HG03139 (cell line): Measurements from ENCODE around the gene FAM90A26.
"Not testable (repeated sequence)": the region's sequence is repeated elsewhere in the genome, so short reads cannot be mapped to it uniquely, and the experiment has no call there.

Experiments used
- ATAC-seq: cut with Tn5 transposase; IDR thresholded peaks from one replicate; pipeline ENCODE4 v1.9.1; 2021; ENCODE audit not compliant: unreplicated experiment

The FAM90A26 gene

GRCh38 chr4:9158392-9158791, 11.8 kb upstream of the FAM90A26 start:
- ATAC-seq: not testable (repeated sequence)

GRCh38 chr4:9160046-9160445, 10.2 kb upstream of the FAM90A26 start:
- ATAC-seq: not testable (repeated sequence)

GRCh38 chr4:9165990-9166389, 4.2 kb upstream of the FAM90A26 start:
- not testable (repeated sequence) for ATAC-seq

GRCh38 chr4:9210357-9210756, 40.1 kb downstream of the FAM90A26 start, which contains the start of gene USP17L10:
TSS of gene USP17L10 (plus strand) at chr4:9210657. CDS start at chr4:9210657, 0 bp downstream.
- ATAC-seq: not testable (repeated sequence)

GRCh38 chr4:9214701-9215100, 44.5 kb downstream of the FAM90A26 start:
- ATAC-seq: not testable (repeated sequence)

GRCh38 chr4:9215105-9215504, 44.9 kb downstream of the FAM90A26 start, which contains the start of gene USP17L11:
TSS of gene USP17L11 (plus strand) at chr4:9215405. CDS start at chr4:9215405, 0 bp downstream.
- ATAC-seq: not testable (repeated sequence)

GRCh38 chr4:9219852-9220251, 49.6 kb downstream of the FAM90A26 start, which contains the start of gene USP17L12:
TSS of gene USP17L12 (plus strand) at chr4:9220152. CDS start at chr4:9220152, 0 bp downstream.
- not testable (repeated sequence) for ATAC-seq

GRCh38 chr4:9224596-9224995, 54.4 kb downstream of the FAM90A26 start, which contains the start of gene USP17L13:
TSS of gene USP17L13 (plus strand) at chr4:9224896. CDS start at chr4:9224896, 0 bp downstream.
- not testable (repeated sequence) for ATAC-seq
